ENCODE measurements around the gene FERMT1. TPM values are rescaled to one million over a fixed set of nuclear protein-coding genes. Genes with fewer than 3 reads are reported as not detected.
A peak's percentile ranks its signal among the peaks of the same experiment; 100 is the strongest.

FERMT1 gene
- total RNA-seq, 1 donor from 2014 or later, result 60.6 TPM

DNA sequence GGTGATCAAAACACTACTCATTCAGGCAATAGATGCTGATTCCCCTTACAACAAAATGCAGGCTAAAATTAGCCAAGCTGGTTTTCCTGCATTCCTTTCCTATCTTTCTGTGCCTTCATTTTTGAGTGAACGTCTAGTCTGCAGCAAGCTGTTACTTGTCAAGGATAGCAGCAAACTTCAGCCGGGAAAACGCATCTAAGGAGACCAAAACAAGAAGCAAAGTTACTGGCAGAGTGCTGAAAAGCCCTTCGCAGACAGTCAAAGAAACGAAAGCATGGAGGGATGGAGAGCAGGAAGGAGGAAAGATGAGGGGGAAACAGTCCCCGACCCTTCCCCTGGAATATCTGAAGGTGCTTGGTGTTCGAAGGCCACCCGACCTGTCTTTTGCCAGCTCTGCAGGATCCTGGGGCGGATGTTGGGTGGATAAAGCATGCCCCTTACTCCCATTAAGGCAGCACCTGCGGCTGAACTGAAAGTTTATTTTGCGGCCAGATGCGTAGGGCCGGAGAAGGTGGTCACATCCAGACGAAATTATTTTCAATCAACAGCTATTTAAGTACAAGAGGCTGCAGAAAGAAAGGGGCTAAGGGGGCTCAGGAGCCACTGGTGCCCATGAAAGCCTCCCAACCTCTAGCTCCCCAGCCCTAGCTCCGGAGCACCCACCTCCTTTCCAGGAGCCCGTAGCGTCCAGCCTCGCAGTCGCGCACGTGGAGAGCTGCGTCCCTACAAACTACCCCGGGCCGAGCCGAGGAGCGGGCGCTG, 538 bp downstream of the FERMT1 start:
- Histone ChIP-seq H3K27me3 (ENCODE audit: control insufficient read depth, insufficient read depth, low read length) (no peaks in the 10 kb centered on the region), H3K36me3 (ENCODE audit: control insufficient read depth, insufficient read depth, low read length) (peaks cover 7% of the 10 kb centered on the region), H3K4me3 (ENCODE audit: low read depth, low read length) (peak overlapping the region; percentile 85)
- peak; percentile 98 for DNase-seq (ENCODE audit: low read depth)
- TF ChIP-seq, protein P1, sequence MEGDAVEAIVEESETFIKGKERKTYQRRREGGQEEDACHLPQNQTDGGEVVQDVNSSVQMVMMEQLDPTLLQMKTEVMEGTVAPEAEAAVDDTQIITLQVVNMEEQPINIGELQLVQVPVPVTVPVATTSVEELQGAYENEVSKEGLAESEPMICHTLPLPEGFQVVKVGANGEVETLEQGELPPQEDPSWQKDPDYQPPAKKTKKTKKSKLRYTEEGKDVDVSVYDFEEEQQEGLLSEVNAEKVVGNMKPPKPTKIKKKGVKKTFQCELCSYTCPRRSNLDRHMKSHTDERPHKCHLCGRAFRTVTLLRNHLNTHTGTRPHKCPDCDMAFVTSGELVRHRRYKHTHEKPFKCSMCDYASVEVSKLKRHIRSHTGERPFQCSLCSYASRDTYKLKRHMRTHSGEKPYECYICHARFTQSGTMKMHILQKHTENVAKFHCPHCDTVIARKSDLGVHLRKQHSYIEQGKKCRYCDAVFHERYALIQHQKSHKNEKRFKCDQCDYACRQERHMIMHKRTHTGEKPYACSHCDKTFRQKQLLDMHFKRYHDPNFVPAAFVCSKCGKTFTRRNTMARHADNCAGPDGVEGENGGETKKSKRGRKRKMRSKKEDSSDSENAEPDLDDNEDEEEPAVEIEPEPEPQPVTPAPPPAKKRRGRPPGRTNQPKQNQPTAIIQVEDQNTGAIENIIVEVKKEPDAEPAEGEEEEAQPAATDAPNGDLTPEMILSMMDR (IDR thresholded peaks at IDR 0.05; ENCODE audit: insufficient read depth, low read length, severe bottlenecking), result no peak
- FAIRE-seq, result peak; percentile 72

DNA sequence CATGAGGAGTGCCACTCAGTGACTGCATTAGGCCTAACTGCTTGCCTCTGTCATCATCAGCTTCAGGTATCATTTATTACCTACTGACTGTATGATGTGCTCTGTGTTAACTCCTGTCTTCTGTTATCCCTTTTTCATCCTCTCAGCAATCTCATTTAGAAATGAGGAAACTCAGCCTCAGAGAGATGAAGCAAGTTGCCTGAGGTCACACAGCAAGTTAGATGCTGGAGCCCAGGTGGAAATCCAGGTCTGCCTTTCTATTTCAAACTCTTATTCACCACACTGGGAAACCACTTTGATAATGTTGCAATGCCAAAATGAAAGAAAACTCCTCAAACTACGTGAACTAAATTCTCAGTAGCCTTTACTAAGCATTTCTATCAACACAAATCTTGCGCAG, 1.3 kb downstream of the FERMT1 start:
- no peak for DNase-seq (ENCODE audit: low read depth)
- H3K27me3 ChIP-seq (ENCODE audit: control insufficient read depth, insufficient read depth, low read length), result no peaks in the 10 kb centered on the region
- TF ChIP-seq, protein P1 (IDR thresholded peaks at IDR 0.05; ENCODE audit: insufficient read depth, low read length, severe bottlenecking), result no peak
- peak overlapping the region; percentile 85 for H3K4me3 ChIP-seq (ENCODE audit: low read depth, low read length)
- FAIRE-seq, result peak; percentile 7
- peaks cover 10% of the 10 kb centered on the region for H3K36me3 ChIP-seq (ENCODE audit: control insufficient read depth, insufficient read depth, low read length)

GRCh38 chr20:6120491-6120988, 2.3 kb downstream of the FERMT1 start:
- TF ChIP-seq, protein P1 (IDR thresholded peaks at IDR 0.05; ENCODE audit: insufficient read depth, low read length, severe bottlenecking), result no peak

GRCh38 chr20:6116758-6117157, 6.1 kb downstream of the FERMT1 start:
- H3K4me3 ChIP-seq (ENCODE audit: low read depth, low read length), result no peak overlapping the region
- H3K27me3 ChIP-seq (ENCODE audit: control insufficient read depth, insufficient read depth, low read length), result no peaks in the 10 kb centered on the region
- DNase-seq (ENCODE audit: low read depth) (no peak), FAIRE-seq (no peak)
- H3K36me3 ChIP-seq (ENCODE audit: control insufficient read depth, insufficient read depth, low read length), result peaks cover 26% of the 10 kb centered on the region
- TF ChIP-seq, protein P1 (IDR thresholded peaks at IDR 0.05; ENCODE audit: insufficient read depth, low read length, severe bottlenecking), result no peak

More at GRCh38 chr20:6120491-6120988, 2.3 kb downstream of the FERMT1 start:
- Histone ChIP-seq H3K27me3 (ENCODE audit: control insufficient read depth, insufficient read depth, low read length) (no peaks in the 10 kb centered on the region), H3K36me3 (ENCODE audit: control insufficient read depth, insufficient read depth, low read length) (peaks cover 14% of the 10 kb centered on the region), H3K4me3 (ENCODE audit: low read depth, low read length) (no peak overlapping the region)
- FAIRE-seq (no peak), DNase-seq (ENCODE audit: low read depth) (no peak)

DNA sequence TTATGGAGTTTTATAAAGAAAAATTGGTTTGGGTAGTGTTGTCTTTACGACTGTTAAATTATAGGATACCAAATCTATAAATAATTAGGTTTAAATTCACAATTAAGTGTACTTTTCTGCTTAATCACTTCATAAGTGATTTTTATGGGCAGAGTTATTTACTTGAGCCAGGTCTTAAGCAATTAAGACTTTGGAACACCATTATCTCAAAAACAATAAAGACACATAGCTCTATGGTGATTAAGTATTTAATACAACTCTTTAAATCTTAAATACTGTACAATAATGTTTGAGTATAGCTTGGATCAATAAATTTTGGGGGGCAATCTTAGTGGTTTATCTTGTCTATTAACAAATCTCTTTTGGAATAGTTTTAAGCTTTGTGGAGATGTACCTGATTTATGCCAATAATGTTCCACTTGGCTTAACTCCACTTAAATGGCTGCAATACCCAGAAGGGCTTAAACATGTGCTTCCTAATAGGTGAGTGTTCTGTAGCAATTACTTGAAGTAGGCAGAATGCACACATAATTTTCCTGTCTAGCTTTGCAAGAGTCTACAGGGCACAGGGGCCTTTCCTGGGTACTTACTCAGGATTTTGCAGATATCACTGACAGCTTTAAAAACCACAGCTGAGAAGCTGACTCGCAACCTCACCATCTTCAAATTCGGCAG, 7.5 kb downstream of the FERMT1 start:
- Histone ChIP-seq H3K27me3 (ENCODE audit: control insufficient read depth, insufficient read depth, low read length) (no peaks in the 10 kb centered on the region), H3K4me3 (ENCODE audit: low read depth, low read length) (no peak overlapping the region), H3K36me3 (ENCODE audit: control insufficient read depth, insufficient read depth, low read length) (peaks cover 25% of the 10 kb centered on the region)
- FAIRE-seq, result no peak
- no peak for DNase-seq (ENCODE audit: low read depth)
- TF ChIP-seq, protein P1 (IDR thresholded peaks at IDR 0.05; ENCODE audit: insufficient read depth, low read length, severe bottlenecking), result no peak
